Stimulated activated CD4-positive, alpha-beta T cell treated with anti-CD3 and anti-CD28 coated beads, Interleukin-4, amount 100 ng/mL, for 4 hours (primary cell): ENCODE measurements around the gene PHF3.

Experiments
- DNase-seq, 2 experiments: peaks; one replicate each; pipeline ENCODE4 v3.0.0-alpha.2; 2020

PHF3 gene

GRCh38 chr6:63635588-63636517, at the start of gene PHF3:
Gene PHF3 (plus strand): TSS chr6:63635802. CDS start chr6:63646552, 10,750 bp downstream.
- peak; percentile 89 to 91 for DNase-seq

DNA sequence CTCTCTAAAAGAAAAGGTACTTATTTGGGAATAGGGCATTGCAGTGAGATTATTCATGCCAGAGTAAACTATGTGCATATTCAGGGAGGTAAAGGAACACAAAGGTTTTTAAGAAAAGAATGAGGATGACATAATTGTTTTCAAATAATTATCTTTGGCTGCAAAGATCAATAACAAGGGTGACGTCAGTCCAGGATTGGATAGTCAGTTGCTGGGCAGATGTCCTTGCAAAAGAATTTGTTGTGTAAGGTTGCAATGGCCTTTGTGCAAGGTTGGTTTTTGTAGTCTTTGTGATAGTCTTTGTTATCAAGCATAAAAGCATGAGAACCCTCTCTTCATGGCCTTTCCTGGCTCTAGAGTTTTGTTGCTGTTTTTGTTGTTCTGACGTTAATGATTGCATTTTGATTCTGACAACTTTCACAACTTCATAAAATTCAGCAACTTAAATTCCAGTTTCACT, 45.6 kb upstream of the PHF3 start:
- no peak for DNase-seq

DNA sequence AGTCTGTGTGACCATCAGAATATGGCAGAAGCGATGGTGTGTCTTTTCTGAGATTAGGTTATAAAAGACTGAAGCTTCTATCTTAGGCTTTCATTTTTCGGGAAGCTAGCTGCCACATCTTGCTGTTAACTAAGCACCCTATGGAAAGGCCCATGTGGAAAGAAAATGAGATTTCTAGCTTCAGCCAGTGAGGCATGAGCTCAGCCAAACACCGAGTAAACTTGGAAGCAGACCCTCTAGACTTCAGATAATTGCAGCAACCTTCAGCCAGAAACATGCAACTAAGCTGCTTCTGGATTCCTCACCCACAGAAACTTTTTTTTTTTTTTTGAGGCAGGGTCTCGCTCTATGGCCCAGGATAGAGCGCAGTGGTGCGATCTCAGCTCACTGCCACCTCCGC, 42.7 kb upstream of the PHF3 start:
- no peak for DNase-seq

DNA sequence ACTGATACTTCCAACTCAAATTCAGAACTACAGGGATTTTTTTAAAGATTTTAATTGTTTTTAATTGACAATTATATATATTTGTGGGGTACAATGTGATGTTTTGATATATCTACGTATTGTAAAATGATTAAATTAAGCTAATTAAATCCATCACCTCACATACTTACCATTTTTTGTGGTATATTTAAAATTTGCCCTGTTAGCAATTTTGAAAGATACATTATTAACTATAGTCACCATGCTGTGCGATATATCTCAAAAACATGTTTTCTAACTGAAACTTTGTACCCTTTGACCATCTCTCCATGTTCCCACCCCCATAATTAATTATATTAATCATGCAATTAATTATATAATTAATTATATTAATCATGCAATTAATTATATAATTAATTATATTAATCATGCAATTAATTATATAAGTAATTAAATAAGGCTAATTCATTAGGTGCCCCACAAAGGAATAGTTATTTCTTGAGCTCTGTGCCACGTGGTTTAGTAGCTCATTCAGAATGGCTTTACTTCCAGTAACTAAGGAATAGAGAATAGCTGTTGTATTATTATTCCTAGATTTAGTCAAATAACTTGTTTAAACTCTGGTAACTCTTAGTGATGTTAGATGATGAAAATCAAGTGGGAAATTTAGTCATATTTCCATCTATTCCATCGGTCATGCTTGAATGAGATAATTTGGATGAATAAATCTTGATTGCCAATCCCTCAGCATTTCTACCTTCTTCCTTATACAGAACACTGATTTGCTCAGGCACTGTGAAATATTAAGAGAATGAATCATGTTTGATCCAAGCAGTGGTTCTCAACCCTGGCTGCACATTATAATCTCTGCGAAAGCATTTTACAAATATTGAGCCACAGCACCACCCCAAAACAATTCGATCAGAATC, 38.2 kb upstream of the PHF3 start:
- DNase-seq: no peak

GRCh38 chr6:63598049-63599036, 37.3 kb upstream of the PHF3 start:
- peak; percentile 55 to 73 for DNase-seq

DNA sequence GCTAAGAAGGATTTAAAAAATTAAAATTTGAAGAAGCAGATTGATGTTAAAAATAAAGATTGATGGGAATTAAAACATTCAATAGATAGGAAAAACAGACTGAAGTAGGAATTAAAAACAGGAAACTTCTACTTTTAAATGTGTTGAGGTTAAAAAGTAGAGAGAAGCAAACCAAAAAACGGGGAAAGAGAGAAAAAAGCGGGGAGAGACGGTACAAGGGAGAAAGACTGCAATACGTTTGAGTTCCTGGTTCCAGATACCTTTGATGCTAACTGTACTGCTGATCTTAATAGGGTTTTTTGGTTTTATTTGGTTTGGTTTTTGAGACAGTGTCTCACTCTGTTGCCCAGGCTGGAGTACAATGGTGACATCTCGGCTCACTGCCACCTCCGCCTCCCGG, 36.4 kb upstream of the PHF3 start:
- no peak for DNase-seq

DNA sequence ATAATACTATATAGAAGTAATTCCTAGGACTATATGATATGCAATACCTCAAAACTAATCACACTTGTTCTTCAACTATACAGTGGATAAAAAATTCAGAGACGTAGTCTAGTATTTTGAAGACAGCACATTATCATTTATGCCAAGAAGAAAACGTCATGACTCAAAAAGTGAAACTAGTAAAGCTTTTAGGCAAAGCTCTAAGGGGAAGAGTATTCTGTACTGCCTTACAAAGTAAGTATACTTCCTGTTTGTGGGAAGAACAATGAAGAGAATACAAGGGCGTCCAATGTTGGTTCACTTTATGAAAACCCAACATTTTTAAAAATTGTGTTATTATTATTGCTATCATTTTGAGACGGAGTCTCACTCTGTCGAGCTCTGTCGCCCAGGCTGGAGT, 35.5 kb upstream of the PHF3 start:
- no peak for DNase-seq

- DNase-seq: no peak
Measured at GRCh38 chr6:63609231-63609630, 26.4 kb upstream of the PHF3 start.

DNA sequence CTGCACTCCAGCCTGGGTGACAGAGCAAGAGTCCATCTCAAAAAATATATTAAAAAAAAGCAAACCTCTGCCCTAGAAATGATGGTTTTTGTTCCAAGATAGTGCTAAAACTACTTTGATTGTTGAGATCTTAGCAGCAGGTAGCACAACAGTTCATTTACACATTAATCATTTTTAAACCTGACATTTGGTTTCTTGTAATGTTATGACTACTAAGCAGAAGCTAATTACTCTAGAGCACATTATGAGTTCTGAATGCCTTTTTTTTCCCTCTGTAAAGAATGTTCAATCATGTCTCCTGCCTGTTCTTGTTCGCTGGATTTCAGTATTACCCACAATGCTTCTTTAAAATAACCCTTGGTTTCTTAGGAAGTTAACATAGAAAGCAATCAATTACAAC, 24.7 kb upstream of the PHF3 start:
- DNase-seq: no peak

GRCh38 chr6:63611560-63611959, 24.0 kb upstream of the PHF3 start:
- DNase-seq: no peak

DNA sequence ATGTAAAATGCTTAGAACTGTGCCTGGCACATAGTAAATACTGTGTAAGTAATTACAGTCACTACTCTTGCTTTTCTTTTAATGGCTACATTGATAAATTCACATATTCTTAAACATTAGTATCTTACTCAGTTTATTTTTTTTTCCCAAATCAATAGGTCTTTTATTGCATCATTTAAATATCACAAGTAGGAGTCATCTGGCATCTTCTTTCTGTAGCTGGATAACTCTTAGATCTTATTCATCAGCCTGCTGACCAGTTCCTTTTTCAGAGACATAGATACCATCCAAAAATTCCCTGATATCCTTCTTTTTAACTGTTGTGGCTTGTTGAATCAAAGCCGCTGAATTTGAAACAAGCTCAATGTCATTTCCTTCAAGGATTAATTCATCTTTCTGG, 20.0 kb upstream of the PHF3 start:
- no peak for DNase-seq

DNA sequence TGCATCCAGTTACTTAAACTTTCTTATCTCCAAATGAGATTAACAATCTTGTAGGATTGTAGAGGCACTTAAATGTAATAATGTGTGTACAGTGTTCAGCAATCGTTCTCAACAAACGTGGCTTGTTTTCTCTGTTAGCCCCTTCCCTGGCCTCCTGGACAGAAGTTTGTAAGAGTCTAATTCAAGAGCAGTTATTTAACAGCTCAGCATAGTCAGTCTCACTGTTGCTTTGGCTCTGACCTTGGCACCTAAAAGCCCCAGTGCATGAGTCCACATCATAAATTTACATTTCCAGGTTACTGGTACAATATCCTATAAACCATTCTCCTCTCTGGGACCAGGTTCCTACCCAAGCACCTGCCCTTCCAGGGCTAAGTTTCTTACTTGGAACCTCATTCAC, 11.5 kb upstream of the PHF3 start:
- DNase-seq: no peak

DNA sequence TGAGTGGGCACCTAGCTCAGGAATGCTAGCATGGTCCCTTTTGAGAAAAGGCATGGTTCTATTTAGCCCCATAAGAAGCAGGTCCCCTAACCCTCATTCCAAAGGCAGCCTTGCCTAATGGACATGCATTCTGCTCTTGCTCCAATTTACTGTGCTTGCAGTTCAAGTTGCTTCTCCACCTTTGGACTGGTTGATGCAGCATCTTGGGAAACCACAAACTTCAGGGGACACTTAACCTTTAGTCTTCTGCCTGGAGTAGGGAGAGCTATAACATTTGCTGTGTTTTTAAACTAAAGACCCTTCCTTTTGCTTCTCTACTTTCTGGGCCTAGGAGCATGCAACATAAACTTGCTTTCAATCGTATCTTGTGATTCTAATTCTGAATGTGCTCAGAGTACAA, 5.1 kb upstream of the PHF3 start:
- no peak for DNase-seq

GRCh38 chr6:63634630-63635029, 972 bp upstream of the PHF3 start:
- DNase-seq: no peak

- DNase-seq: no peak
Measured at GRCh38 chr6:63635215-63635587, 401 bp upstream of the PHF3 start.

DNA sequence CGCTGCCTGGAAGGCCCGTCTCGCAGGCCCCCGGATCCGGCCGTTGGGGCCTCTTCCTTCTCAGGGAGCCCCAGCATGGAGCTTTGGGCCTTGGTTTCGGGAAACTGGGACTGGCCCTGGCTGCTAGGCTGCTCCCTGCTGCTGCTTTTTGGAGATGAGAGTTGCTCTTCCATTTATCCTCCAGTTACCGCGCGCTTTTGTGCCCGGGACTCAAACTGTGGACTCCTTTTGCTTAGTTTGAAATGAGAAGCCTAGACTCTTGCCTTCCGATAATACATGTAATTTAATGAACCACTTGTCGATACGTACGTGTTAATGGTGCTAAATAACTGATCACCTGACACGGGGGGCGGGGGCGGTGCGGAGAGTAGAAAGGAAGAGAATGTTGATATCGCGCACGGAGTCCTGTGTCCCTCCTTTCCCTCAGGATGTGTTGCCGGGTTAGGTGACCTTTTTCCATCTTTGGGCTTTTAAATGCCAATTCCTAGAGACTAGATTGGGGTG, 968 bp downstream of the PHF3 start:
- peak; percentile 56 to 57 for DNase-seq

- no peak for DNase-seq
Measured at GRCh38 chr6:63637865-63638445, 2.4 kb downstream of the PHF3 start.

- no peak for DNase-seq
Measured at GRCh38 chr6:63640062-63640461, 4.5 kb downstream of the PHF3 start.

GRCh38 chr6:63643862-63644261, 8.3 kb downstream of the PHF3 start:
- no peak for DNase-seq

- no peak for DNase-seq
Measured at GRCh38 chr6:63644668-63645326, 9.2 kb downstream of the PHF3 start.

GRCh38 chr6:63649269-63649668, 13.7 kb downstream of the PHF3 start:
- DNase-seq: no peak
